HepG2 (cell line): ENCODE results near the gene TYMP. TPM values are rescaled to one million over a fixed set of nuclear protein-coding genes. Genes with fewer than 3 reads are reported as not detected.
A peak's percentile ranks its signal among the peaks of the same experiment; 100 is the strongest.

Experiments used
- AGO2 ChIP-seq: fragments of 200-400 bp; formaldehyde crosslinking; optimal IDR thresholded peaks from 2 replicates; pipeline ENCODE3; 2017; ENCODE audit warnings: mild to moderate bottlenecking, low read depth, low read length, moderate library complexity
- ARNT ChIP-seq: fragments of 450-650 bp; IDR thresholded peaks from 2 replicates; pipeline ENCODE4 v1.6.1; 2017
- DPF2 ChIP-seq: sonication (generic); formaldehyde crosslinking; IDR thresholded peaks from 2 replicates; pipeline ENCODE4 v1.4.0; 2020; ENCODE audit warnings: mild to moderate bottlenecking, low read depth, missing genetic modification reagents, borderline replicate concordance
- EHMT2 ChIP-seq: fragments of 200-600 bp; sonication (generic); IDR thresholded peaks from 2 replicates; pipeline ENCODE4 v1.7.0; 2017; ENCODE audit warnings: antibody characterized with exemption, low read depth, low read length, borderline replicate concordance
- ETV6 ChIP-seq: sonication (generic); formaldehyde crosslinking; conservative IDR thresholded peaks from 2 replicates; pipeline ENCODE4 v1.4.0; 2020; ENCODE audit warnings: missing genetic modification reagents
- KLF12 ChIP-seq: sonication (generic); formaldehyde crosslinking; IDR thresholded peaks from 2 replicates; pipeline ENCODE4 v1.4.0; 2020; ENCODE audit warnings: missing genetic modification reagents, borderline replicate concordance
- MIXL1 ChIP-seq: IDR thresholded peaks from 2 replicates; pipeline ENCODE4 v1.6.1; 2016
- MLLT10 ChIP-seq: sonication (generic); formaldehyde crosslinking; IDR thresholded peaks from 2 replicates; pipeline ENCODE4 v1.4.0; 2020; ENCODE audit warnings: missing genetic modification reagents
- NFRKB ChIP-seq: fragments of 450-650 bp; IDR thresholded peaks from 2 replicates; pipeline ENCODE4 v1.6.1; 2017
- SATB2 ChIP-seq: sonication (generic); formaldehyde crosslinking; IDR thresholded peaks from 2 replicates; pipeline ENCODE4 v1.5.0; 2020; ENCODE audit warnings: missing genetic modification reagents
- SRSF4 ChIP-seq: fragments of 200-400 bp; formaldehyde crosslinking; IDR thresholded peaks from one replicate; pipeline ENCODE4 v1.6.1; 2018; ENCODE audit warnings: mild to moderate bottlenecking, low read depth, low read length, moderate library complexity; ENCODE audit not compliant: poor library complexity, severe bottlenecking
- STAG1 ChIP-seq: sonication (generic); formaldehyde crosslinking; IDR thresholded peaks from 2 replicates; pipeline ENCODE4 v1.4.0; 2020; ENCODE audit warnings: missing genetic modification reagents
- ZNF121 ChIP-seq: sonication (generic); formaldehyde crosslinking; IDR thresholded peaks from 2 replicates; pipeline ENCODE4 v1.5.0; 2020; ENCODE audit warnings: mild to moderate bottlenecking, missing genetic modification reagents
- ZNF143 ChIP-seq: sonication (generic); formaldehyde crosslinking; IDR thresholded peaks from 2 replicates; pipeline ENCODE4 v1.4.0; 2020; ENCODE audit warnings: missing genetic modification reagents
- polyA plus RNA-seq, 8 experiments: library from polyadenylated mRNA; depleted of rRNA in 3 of 8; stranded (reverse) in 7 of 8; unstranded in 1 of 8; fragments of >200 nt; fragmentation: Illumina TruSeq in 4 of 8; extraction: Trizol in 4 of 8; gene quantifications; 2 replicates each; pipeline versions ENCODE4 v1.2.1 to v1.2.3, GENCODE V29; 2011 to 2016; ENCODE audit warnings: low read depth in 4 of 8, missing spikeins in 1 of 8, mixed read lengths in 1 of 8; ENCODE audit not compliant: insufficient read depth in 1 of 8
- total RNA-seq, 5 experiments: library from RNA; depleted of rRNA; stranded (reverse); fragments of >200 nt; fragmentation: Illumina TruSeq; extraction: Trizol; gene quantifications; 2 replicates each; pipeline ENCODE4 v1.2.3, GENCODE V29; 2016; ENCODE audit warnings: low read depth in 1 of 5
- TF ChIP-seq, protein P1 (sequence below): sonication (generic); formaldehyde crosslinking; IDR thresholded peaks from 2 replicates; pipeline ENCODE4 v1.8.0; 2022; ENCODE audit warnings: missing genetic modification reagents, mild to moderate bottlenecking, inconsistent platforms, borderline replicate concordance
- TF ChIP-seq, protein P2 (sequence below): sonication (generic); formaldehyde crosslinking; IDR thresholded peaks from 2 replicates; pipeline ENCODE4 v1.4.0; 2020; ENCODE audit warnings: mild to moderate bottlenecking, missing genetic modification reagents
- TF ChIP-seq, protein P3 (sequence below): IDR thresholded peaks from 2 replicates; pipeline ENCODE4 v1.6.1; 2016
- TF ChIP-seq, protein P4 (sequence below): sonication (generic); formaldehyde crosslinking; IDR thresholded peaks from 2 replicates; pipeline ENCODE4 v1.9.0; 2021; ENCODE audit warnings: missing genetic modification reagents, borderline replicate concordance
- TF ChIP-seq, protein P5 (sequence below): sonication (generic); formaldehyde crosslinking; IDR thresholded peaks from 2 replicates; pipeline ENCODE4 v1.8.1; 2023; ENCODE audit warnings: mild to moderate bottlenecking, missing genetic modification reagents, borderline replicate concordance
- TF ChIP-seq, protein P6 (sequence below): sonication (generic); formaldehyde crosslinking; IDR thresholded peaks from 2 replicates; pipeline ENCODE4 v1.4.0; 2020; ENCODE audit warnings: missing genetic modification reagents
- TF ChIP-seq, protein P7 (sequence below): sonication (generic); formaldehyde crosslinking; IDR thresholded peaks from 2 replicates; pipeline ENCODE4 v1.9.0; 2022; ENCODE audit warnings: low read depth, missing genetic modification reagents
- TF ChIP-seq, protein P8 (sequence below): sonication (generic); formaldehyde crosslinking; IDR thresholded peaks from 2 replicates; pipeline ENCODE4 v1.4.0; 2020; ENCODE audit warnings: missing genetic modification reagents

Gene TYMP
- total and polyA plus RNA-seq, 2 of the 13 experiments (the other 11 are each of a cell fraction or from before 2014, with no cell fraction given), result 3.9 to 4.3 TPM

DNA sequence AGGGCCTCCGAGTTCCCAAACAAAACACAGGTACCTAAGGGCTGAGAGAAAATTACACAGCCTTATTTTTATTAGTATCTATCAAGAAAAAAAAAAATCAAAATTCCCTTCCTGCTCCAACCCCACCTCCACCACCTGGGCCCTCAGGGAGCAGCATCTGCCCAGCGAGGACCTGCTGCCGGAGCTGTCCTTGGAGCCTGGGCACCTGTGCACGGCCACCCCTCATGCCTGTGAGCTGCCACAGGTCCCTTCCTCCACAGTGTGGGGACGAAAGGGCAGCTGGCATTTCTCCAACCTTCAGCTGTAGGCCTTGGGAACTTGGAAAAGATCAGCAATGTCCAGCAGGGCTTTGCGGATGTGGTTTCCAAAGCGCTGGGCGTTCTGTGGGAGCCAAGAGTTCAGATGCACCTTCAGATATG is 39.2 kb upstream of the TYMP start (continued):
- TF ChIP-seq, protein P1, sequence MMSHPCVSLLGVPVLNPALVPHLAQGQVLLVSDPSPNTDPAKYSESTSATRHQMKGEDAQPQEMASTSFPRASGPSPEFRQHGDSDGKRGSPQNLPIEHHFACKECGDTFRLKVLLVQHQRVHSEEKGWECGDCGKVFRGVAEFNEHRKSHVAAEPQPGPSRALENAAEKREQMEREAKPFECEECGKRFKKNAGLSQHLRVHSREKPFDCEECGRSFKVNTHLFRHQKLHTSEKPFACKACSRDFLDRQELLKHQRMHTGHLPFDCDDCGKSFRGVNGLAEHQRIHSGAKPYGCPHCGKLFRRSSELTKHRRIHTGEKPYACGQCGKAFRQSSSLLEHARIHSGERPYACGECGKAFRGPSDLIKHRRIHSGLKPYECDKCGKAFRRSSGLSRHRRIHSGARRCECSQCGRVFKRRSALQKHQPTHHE (CRISPR knock-in tag), result no peak
- no peak for TF ChIP-seq NFRKB
- no peak for TF ChIP-seq SRSF4
- no peak for TF ChIP-seq AGO2
- TF ChIP-seq, protein P2, sequence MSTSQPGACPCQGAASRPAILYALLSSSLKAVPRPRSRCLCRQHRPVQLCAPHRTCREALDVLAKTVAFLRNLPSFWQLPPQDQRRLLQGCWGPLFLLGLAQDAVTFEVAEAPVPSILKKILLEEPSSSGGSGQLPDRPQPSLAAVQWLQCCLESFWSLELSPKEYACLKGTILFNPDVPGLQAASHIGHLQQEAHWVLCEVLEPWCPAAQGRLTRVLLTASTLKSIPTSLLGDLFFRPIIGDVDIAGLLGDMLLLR (CRISPR knock-in tag), result no peak
- no peak for TF ChIP-seq EHMT2
- no peak for TF ChIP-seq STAG1 (CRISPR knock-in tag)
- TF ChIP-seq, protein P3, sequence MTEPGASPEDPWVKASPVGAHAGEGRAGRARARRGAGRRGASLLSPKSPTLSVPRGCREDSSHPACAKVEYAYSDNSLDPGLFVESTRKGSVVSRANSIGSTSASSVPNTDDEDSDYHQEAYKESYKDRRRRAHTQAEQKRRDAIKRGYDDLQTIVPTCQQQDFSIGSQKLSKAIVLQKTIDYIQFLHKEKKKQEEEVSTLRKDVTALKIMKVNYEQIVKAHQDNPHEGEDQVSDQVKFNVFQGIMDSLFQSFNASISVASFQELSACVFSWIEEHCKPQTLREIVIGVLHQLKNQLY (CRISPR knock-in tag), result peak; percentile 74
- no peak for TF ChIP-seq KLF12 (CRISPR knock-in tag)
- TF ChIP-seq, protein P4, sequence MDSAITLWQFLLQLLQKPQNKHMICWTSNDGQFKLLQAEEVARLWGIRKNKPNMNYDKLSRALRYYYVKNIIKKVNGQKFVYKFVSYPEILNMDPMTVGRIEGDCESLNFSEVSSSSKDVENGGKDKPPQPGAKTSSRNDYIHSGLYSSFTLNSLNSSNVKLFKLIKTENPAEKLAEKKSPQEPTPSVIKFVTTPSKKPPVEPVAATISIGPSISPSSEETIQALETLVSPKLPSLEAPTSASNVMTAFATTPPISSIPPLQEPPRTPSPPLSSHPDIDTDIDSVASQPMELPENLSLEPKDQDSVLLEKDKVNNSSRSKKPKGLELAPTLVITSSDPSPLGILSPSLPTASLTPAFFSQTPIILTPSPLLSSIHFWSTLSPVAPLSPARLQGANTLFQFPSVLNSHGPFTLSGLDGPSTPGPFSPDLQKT (CRISPR knock-in tag), result no peak
- TF ChIP-seq, protein P5, sequence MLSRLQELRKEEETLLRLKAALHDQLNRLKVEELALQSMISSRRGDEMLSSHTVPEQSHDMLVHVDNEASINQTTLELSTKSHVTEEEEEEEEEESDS (CRISPR knock-in tag), result no peak
- TF ChIP-seq, protein P6, sequence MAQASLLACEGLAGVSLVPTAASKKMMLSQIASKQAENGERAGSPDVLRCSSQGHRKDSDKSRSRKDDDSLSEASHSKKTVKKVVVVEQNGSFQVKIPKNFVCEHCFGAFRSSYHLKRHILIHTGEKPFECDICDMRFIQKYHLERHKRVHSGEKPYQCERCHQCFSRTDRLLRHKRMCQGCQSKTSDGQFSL (CRISPR knock-in tag), result no peak
- TF ChIP-seq DPF2 (CRISPR knock-in tag), result peak; percentile 64
- TF ChIP-seq ARNT, result no peak
- TF ChIP-seq ZNF143 (CRISPR knock-in tag), result no peak
- no peak for TF ChIP-seq SATB2 (CRISPR knock-in tag)
- TF ChIP-seq MIXL1 (CRISPR knock-in tag), result no peak
- TF ChIP-seq, protein P7, sequence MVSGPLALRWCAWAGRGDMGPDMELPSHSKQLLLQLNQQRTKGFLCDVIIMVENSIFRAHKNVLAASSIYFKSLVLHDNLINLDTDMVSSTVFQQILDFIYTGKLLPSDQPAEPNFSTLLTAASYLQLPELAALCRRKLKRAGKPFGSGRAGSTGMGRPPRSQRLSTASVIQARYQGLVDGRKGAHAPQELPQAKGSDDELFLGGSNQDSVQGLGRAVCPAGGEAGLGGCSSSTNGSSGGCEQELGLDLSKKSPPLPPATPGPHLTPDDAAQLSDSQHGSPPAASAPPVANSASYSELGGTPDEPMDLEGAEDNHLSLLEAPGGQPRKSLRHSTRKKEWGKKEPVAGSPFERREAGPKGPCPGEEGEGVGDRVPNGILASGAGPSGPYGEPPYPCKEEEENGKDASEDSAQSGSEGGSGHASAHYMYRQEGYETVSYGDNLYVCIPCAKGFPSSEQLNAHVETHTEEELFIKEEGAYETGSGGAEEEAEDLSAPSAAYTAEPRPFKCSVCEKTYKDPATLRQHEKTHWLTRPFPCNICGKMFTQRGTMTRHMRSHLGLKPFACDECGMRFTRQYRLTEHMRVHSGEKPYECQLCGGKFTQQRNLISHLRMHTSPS, result peak; percentile 86
- 0 out of 2 replicates have a peak, but pooled peaks have one; percentile 27 for TF ChIP-seq ZNF121 (CRISPR knock-in tag)
- no peak for TF ChIP-seq MLLT10 (CRISPR knock-in tag)
- TF ChIP-seq, protein P8, sequence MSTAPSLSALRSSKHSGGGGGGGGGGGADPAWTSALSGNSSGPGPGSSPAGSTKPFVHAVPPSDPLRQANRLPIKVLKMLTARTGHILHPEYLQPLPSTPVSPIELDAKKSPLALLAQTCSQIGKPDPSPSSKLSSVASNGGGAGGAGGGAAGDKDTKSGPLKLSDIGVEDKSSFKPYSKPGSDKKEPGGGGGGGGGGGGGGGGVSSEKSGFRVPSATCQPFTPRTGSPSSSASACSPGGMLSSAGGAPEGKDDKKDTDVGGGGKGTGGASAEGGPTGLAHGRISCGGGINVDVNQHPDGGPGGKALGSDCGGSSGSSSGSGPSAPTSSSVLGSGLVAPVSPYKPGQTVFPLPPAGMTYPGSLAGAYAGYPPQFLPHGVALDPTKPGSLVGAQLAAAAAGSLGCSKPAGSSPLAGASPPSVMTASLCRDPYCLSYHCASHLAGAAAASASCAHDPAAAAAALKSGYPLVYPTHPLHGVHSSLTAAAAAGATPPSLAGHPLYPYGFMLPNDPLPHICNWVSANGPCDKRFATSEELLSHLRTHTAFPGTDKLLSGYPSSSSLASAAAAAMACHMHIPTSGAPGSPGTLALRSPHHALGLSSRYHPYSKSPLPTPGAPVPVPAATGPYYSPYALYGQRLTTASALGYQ (CRISPR knock-in tag), result no peak
- no peak for TF ChIP-seq ETV6 (CRISPR knock-in tag)
